Measurements from ENCODE around the gene OPRPN. TPM values are rescaled to one million over a fixed set of nuclear protein-coding genes. Genes with fewer than 3 reads are reported as not detected.

Gene OPRPN
- total and polyA plus RNA-seq, 9 of the 15 experiments (the other 6 are each of a cell fraction or from before 2014, with no cell fraction given), result not detected

GRCh38 chr4:70425306-70425705 is 27.6 kb downstream of the OPRPN start (continued):
- TF ChIP-seq, protein P1, sequence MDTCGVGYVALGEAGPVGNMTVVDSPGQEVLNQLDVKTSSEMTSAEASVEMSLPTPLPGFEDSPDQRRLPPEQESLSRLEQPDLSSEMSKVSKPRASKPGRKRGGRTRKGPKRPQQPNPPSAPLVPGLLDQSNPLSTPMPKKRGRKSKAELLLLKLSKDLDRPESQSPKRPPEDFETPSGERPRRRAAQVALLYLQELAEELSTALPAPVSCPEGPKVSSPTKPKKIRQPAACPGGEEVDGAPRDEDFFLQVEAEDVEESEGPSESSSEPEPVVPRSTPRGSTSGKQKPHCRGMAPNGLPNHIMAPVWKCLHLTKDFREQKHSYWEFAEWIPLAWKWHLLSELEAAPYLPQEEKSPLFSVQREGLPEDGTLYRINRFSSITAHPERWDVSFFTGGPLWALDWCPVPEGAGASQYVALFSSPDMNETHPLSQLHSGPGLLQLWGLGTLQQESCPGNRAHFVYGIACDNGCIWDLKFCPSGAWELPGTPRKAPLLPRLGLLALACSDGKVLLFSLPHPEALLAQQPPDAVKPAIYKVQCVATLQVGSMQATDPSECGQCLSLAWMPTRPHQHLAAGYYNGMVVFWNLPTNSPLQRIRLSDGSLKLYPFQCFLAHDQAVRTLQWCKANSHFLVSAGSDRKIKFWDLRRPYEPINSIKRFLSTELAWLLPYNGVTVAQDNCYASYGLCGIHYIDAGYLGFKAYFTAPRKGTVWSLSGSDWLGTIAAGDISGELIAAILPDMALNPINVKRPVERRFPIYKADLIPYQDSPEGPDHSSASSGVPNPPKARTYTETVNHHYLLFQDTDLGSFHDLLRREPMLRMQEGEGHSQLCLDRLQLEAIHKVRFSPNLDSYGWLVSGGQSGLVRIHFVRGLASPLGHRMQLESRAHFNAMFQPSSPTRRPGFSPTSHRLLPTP (IDR thresholded peaks at IDR 0.05; ENCODE audit: borderline replicate concordance, extremely low read depth, insufficient read length), result no peak
- TF ChIP-seq SAFB (IDR thresholded peaks at IDR 0.05; ENCODE audit: borderline replicate concordance, low read depth, low read length) (no peak), XRCC5 (IDR thresholded peaks at IDR 0.05; ENCODE audit: low read depth, low read length) (no peak), NCOR1 (IDR thresholded peaks at IDR 0.05) (no peak)

GRCh38 chr4:70426789-70427188 is 29.0 kb downstream of the OPRPN start:
- intact Hi-C loops (cut with micrococcal nuclease) (no loop called here), in situ Hi-C loops (cut with MboI) (no loop called here)
- BruUV-seq (replicated peaks), result no TSS peak
- H4K20me1 ChIP-seq (replicated peaks; ENCODE audit: control insufficient read depth, insufficient read depth, low read length), result no peaks in the 10 kb centered on the region
- H3K9me3 ChIP-seq (replicated peaks; ENCODE audit: control insufficient read depth, insufficient read depth, low read depth, low read length), result no peaks in the 10 kb centered on the region
- no peak overlapping the region for H3K27ac ChIP-seq (ENCODE audit: extremely low read depth, low read depth, low read length)
- H3K9ac ChIP-seq (ENCODE audit: insufficient read depth in 1 of 2, low read depth in 2 of 2, low read length in 2 of 2), result no peak overlapping the region
- no peaks in the 10 kb centered on the region for H3K4me1 ChIP-seq (replicated peaks in 1 of 2; ENCODE audit: control insufficient read depth in 2 of 2, insufficient read depth in 2 of 2, low read length in 2 of 2)
- ChIA-PET POLR2A (no interaction called here), CTCF (ENCODE audit: low intra/inter-chr PET ratio) (no interaction called here)
- H3K36me3 ChIP-seq (ENCODE audit: control insufficient read depth, insufficient read depth, low read length), result no peaks in the 10 kb centered on the region
- H3K27me3 ChIP-seq (ENCODE audit: control insufficient read depth in 2 of 2, insufficient read depth in 2 of 2, low read length in 2 of 2), result no peaks in the 10 kb centered on the region
- FAIRE-seq (no peak), ATAC-seq (no peak), DNase-seq (ENCODE audit: extremely low read depth in 1 of 4, low spot score in 3 of 4) (no peak)
- no peak overlapping the region for H3K4me2 ChIP-seq (ENCODE audit: insufficient read depth, low read length)
- H3K79me2 ChIP-seq (ENCODE audit: control insufficient read depth, insufficient read depth, low read length), result no peaks in the 10 kb centered on the region
- no peak overlapping the region for H3K4me3 ChIP-seq
- no peaks in the 10 kb centered on the region for H3K9me1 ChIP-seq (ENCODE audit: control insufficient read depth, insufficient read depth, low read length)
- no peak overlapping the region for H2AFZ ChIP-seq (ENCODE audit: low read depth, low read length)
- TF ChIP-seq HNRNPH1 (optimal IDR thresholded peaks at IDR 0.05; ENCODE audit: low read depth, low read length) (no peak), AFF4 (CRISPR knock-in tag; IDR thresholded peaks at IDR 0.05) (no peak), FOXP1 (CRISPR knock-in tag; IDR thresholded peaks at IDR 0.05) (no peak), BMI1 (IDR thresholded peaks at IDR 0.05; ENCODE audit: low read length) (no peak), CLOCK (CRISPR knock-in tag; IDR thresholded peaks at IDR 0.05; ENCODE audit: borderline replicate concordance) (no peak), SREBF1 (IDR thresholded peaks at IDR 0.05; ENCODE audit: borderline replicate concordance, low read depth, low read length) (no peak), ETV5 (CRISPR knock-in tag; IDR thresholded peaks at IDR 0.05; ENCODE audit: low read depth) (no peak), ZFP30 (CRISPR knock-in tag; IDR thresholded peaks at IDR 0.05; ENCODE audit: borderline replicate concordance) (no peak), STAT5A (IDR thresholded peaks at IDR 0.05; ENCODE audit: borderline replicate concordance, low read length) (no peak)
